Peyer's patch (tissue), 4 donors: ENCODE measurements around the gene PLCH1. TPM values are rescaled to one million over a fixed set of nuclear protein-coding genes. Genes with fewer than 3 reads are reported as not detected.

Experiments used
- DNase-seq, 3 donors: peaks; one replicate each; pipeline ENCODE4 v3.0.0-alpha.2; 2017 to 2019
- H3K27ac ChIP-seq, 4 donors: fragments of 200-600 bp; sonication (generic); one replicate each; pipeline ENCODE4 v1.5.1; 2016 to 2019
- H3K27me3 ChIP-seq, 2 donors: fragments of 200-600 bp; sonication (generic); one replicate each; pipeline ENCODE4 v1.5.1; 2019
- H3K36me3 ChIP-seq, 3 donors: fragments of 200-600 bp; sonication (generic); one replicate each; pipeline ENCODE4 v1.5.1; 2016 to 2019
- H3K4me1 ChIP-seq, 4 donors: fragments of 200-600 bp; sonication (generic); one replicate each; pipeline ENCODE4 v1.5.1; 2016 to 2019
- H3K4me3 ChIP-seq, 4 donors: fragments of 200-600 bp; sonication (generic); 1 replicate in 3 of 4; 2 replicates in 1 of 4; pipeline ENCODE4 v1.5.1; 2016 to 2019; ENCODE audit warnings: mild to moderate bottlenecking in 1 of 4
- H3K9me3 ChIP-seq, 4 donors: fragments of 200-600 bp; sonication (generic); one replicate each; pipeline ENCODE4 v1.5.1; 2016 to 2019; ENCODE audit warnings: mild to moderate bottlenecking in 1 of 4
- CTCF ChIP-seq, 6 experiments: fragments of 450-650 bp in 4 of 6; fragments of 200-600 bp in 2 of 6; sonication (generic) in 1 of 6; IDR thresholded peaks; one replicate each; pipeline ENCODE4 v1.5.1; 2017 to 2019; ENCODE audit warnings: antibody characterized with exemption in 6 of 6, mild to moderate bottlenecking in 3 of 6, moderate library complexity in 1 of 6
- POLR2A ChIP-seq, 2 donors: fragments of 450-650 bp; IDR thresholded peaks; one replicate each; pipeline ENCODE4 v1.5.1; 2017; ENCODE audit warnings: antibody characterized with exemption in 2 of 2, mild to moderate bottlenecking in 2 of 2, moderate library complexity in 2 of 2
- total RNA-seq, 4 donors: library from RNA; depleted of rRNA; stranded (reverse); fragments of >200 nt; gene quantifications; one replicate each; pipeline ENCODE4 v1.1.0, GENCODE V29; 2016

Gene PLCH1
- total RNA-seq, 4 donors from 2014 or later, result 8.3 to 19.1 (median 12.7) TPM

GRCh38 chr3:155364492-155364891 is 380.4 kb downstream of the PLCH1 start:
- DNase-seq, result no peak
- no peak overlapping the region for H3K27ac ChIP-seq
- no peaks in the 10 kb centered on the region for H3K27me3 ChIP-seq
- H3K36me3 ChIP-seq, result no peaks in the 10 kb centered on the region
- peaks cover 0 to 5% (median 0%) of the 10 kb centered on the region in 4 donors for H3K9me3 ChIP-seq
- H3K4me1 ChIP-seq, result no peaks in the 10 kb centered on the region
- TF ChIP-seq POLR2A (IDR thresholded peaks at IDR 0.05) (no peak), CTCF (IDR thresholded peaks at IDR 0.05) (no peak)
- no peak overlapping the region for H3K4me3 ChIP-seq

GRCh38 chr3:155363690-155364070 is 381.2 kb downstream of the PLCH1 start:
- DNase-seq, result no peak
- Histone ChIP-seq H3K27ac (no peak overlapping the region), H3K4me3 (no peak overlapping the region), H3K4me1 (no peaks in the 10 kb centered on the region), H3K36me3 (no peaks in the 10 kb centered on the region), H3K27me3 (no peaks in the 10 kb centered on the region), H3K9me3 (peaks cover 0 to 5% (median 0%) of the 10 kb centered on the region in 4 donors)
- no peak for TF ChIP-seq CTCF (IDR thresholded peaks at IDR 0.05)
- TF ChIP-seq POLR2A (IDR thresholded peaks at IDR 0.05), result no peak

- H3K4me1 ChIP-seq, result no peaks in the 10 kb centered on the region
- no peak for DNase-seq
- H3K9me3 ChIP-seq, result peaks cover 0 to 5% (median 0%) of the 10 kb centered on the region in 4 donors
- H3K36me3 ChIP-seq, result no peaks in the 10 kb centered on the region
- H3K4me3 ChIP-seq, result no peak overlapping the region
- H3K27ac ChIP-seq, result no peak overlapping the region
- no peaks in the 10 kb centered on the region for H3K27me3 ChIP-seq
- TF ChIP-seq POLR2A (IDR thresholded peaks at IDR 0.05) (no peak), CTCF (IDR thresholded peaks at IDR 0.05) (no peak)
Measured at GRCh38 chr3:155362808-155363689, 381.8 kb downstream of the PLCH1 start.

GRCh38 chr3:155360281-155360680 is 384.6 kb downstream of the PLCH1 start:
- TF ChIP-seq CTCF (IDR thresholded peaks at IDR 0.05) (no peak), POLR2A (IDR thresholded peaks at IDR 0.05) (no peak)
- no peaks in the 10 kb centered on the region for H3K27me3 ChIP-seq

GRCh38 chr3:155356594-155357370 is 388.1 kb downstream of the PLCH1 start:
- DNase-seq, result no peak
- TF ChIP-seq CTCF (IDR thresholded peaks at IDR 0.05), result no peak
- no peak for TF ChIP-seq POLR2A (IDR thresholded peaks at IDR 0.05)
- Histone ChIP-seq H3K36me3 (no peaks in the 10 kb centered on the region), H3K9me3 (no peaks in the 10 kb centered on the region), H3K4me1 (no peaks in the 10 kb centered on the region), H3K4me3 (no peak overlapping the region), H3K27me3 (no peaks in the 10 kb centered on the region), H3K27ac (no peak overlapping the region)

More at GRCh38 chr3:155360281-155360680, 384.6 kb downstream of the PLCH1 start:
- Histone ChIP-seq H3K9me3 (peaks cover 0 to 1% (median 0%) of the 10 kb centered on the region in 4 donors), H3K4me3 (no peak overlapping the region), H3K36me3 (no peaks in the 10 kb centered on the region), H3K27ac (no peak overlapping the region), H3K4me1 (no peaks in the 10 kb centered on the region)
- DNase-seq, result no peak
